Measurements from ENCODE around the gene RHBDD1. TPM values are rescaled to one million over a fixed set of nuclear protein-coding genes. Genes with fewer than 3 reads are reported as not detected.

The RHBDD1 gene
- total and polyA plus RNA-seq, 2 donors = 11.5 to 62.0 TPM

GRCh38 chr2:226797989-226798421 lies 37.8 kb upstream of the RHBDD1 start:
- Histone ChIP-seq H3K27ac (ENCODE audit: low read depth in 1 of 2, low read length in 1 of 2) (peak overlapping the region; percentile 94 to 97), H3K4me1 (ENCODE audit: control insufficient read depth in 2 of 2, insufficient read depth in 2 of 2, low read length in 2 of 2) (peaks cover 28 to 57% of the 10 kb centered on the region in 2 donors), H3K4me3 (ENCODE audit: low read length in 2 of 2) (peak overlapping the region; percentile 87 to 88), H3K36me3 (ENCODE audit: control insufficient read depth in 2 of 2, insufficient read depth in 2 of 2, low read length in 1 of 2) (peaks cover 29 to 30% of the 10 kb centered on the region in 2 donors), H3K9me3 (ENCODE audit: control insufficient read depth in 2 of 2, insufficient read depth in 1 of 2, low read length in 1 of 2) (peaks cover 0 to 1% of the 10 kb centered on the region in 2 donors), H3K27me3 (ENCODE audit: control insufficient read depth in 2 of 2, insufficient read depth in 1 of 2, low read length in 1 of 2) (peaks cover 0 to 3% of the 10 kb centered on the region in 2 donors)
- 71% methylated on average over 23 of the region's 23 CpGs for WGBS
- DNase-seq (ENCODE audit: low read depth in 6 of 9, low spot score in 9 of 9) = no peak

- H3K36me3 ChIP-seq (ENCODE audit: control insufficient read depth in 2 of 2, insufficient read depth in 2 of 2, low read length in 1 of 2) = peaks cover 28 to 29% of the 10 kb centered on the region in 2 donors
- 1% methylated on average over 80 of the region's 80 CpGs for WGBS
- peak in 6 of 9 donors; percentile 66 to 92 (median 80) for DNase-seq (ENCODE audit: low read depth in 6 of 9, low spot score in 9 of 9)
- H3K4me3 ChIP-seq (ENCODE audit: low read length in 2 of 2) = peak overlapping the region; percentile 87 to 88
- peaks cover 0 to 1% of the 10 kb centered on the region in 2 donors for H3K9me3 ChIP-seq (ENCODE audit: control insufficient read depth in 2 of 2, insufficient read depth in 1 of 2, low read length in 1 of 2)
- peaks cover 3 to 4% of the 10 kb centered on the region in 2 donors for H3K27me3 ChIP-seq (ENCODE audit: control insufficient read depth in 2 of 2, insufficient read depth in 1 of 2, low read length in 1 of 2)
- H3K4me1 ChIP-seq (ENCODE audit: control insufficient read depth in 2 of 2, insufficient read depth in 2 of 2, low read length in 2 of 2) = peaks cover 28 to 57% of the 10 kb centered on the region in 2 donors
- peak overlapping the region; percentile 94 to 97 for H3K27ac ChIP-seq (ENCODE audit: low read depth in 1 of 2, low read length in 1 of 2)
Measured at GRCh38 chr2:226798422-226799210, 37.2 kb upstream of the RHBDD1 start.

- under 1% methylated on average over 82 of the region's 82 CpGs for WGBS
- peak within 1 kb of the TSS; percentile 94 to 97 for H3K27ac ChIP-seq (ENCODE audit: low read depth in 1 of 2, low read length in 1 of 2)
- H3K36me3 ChIP-seq (ENCODE audit: control insufficient read depth in 2 of 2, insufficient read depth in 2 of 2, low read length in 1 of 2) = peaks cover 25 to 29% of the 10 kb centered on the region in 2 donors
- DNase-seq (ENCODE audit: low read depth in 6 of 9, low spot score in 9 of 9) = peak in 7 of 9 donors; percentile 63 to 90 (median 74)
- H3K4me3 ChIP-seq (ENCODE audit: low read length in 2 of 2) = peak within 1 kb of the TSS; percentile 87 to 88
- H3K4me1 ChIP-seq (ENCODE audit: control insufficient read depth in 2 of 2, insufficient read depth in 2 of 2, low read length in 2 of 2) = peaks cover 28 to 57% of the 10 kb centered on the region in 2 donors
- H3K27me3 ChIP-seq (ENCODE audit: control insufficient read depth in 2 of 2, insufficient read depth in 1 of 2, low read length in 1 of 2) = peaks cover 3 to 4% of the 10 kb centered on the region in 2 donors
- peaks cover 0 to 1% of the 10 kb centered on the region in 2 donors for H3K9me3 ChIP-seq (ENCODE audit: control insufficient read depth in 2 of 2, insufficient read depth in 1 of 2, low read length in 1 of 2)
Measured at GRCh38 chr2:226799211-226799975, 36.5 kb upstream of the RHBDD1 start, which contains the start of gene IRS1. IRS1 (minus strand) TSS chr2:226799820; CDS start chr2:226798738, 1,082 bp downstream.

GRCh38 chr2:226799976-226800940 lies 35.6 kb upstream of the RHBDD1 start:
- peak in 3 of 9 donors; percentile 31 to 59 (median 39) for DNase-seq (ENCODE audit: low read depth in 6 of 9, low spot score in 9 of 9)
- WGBS = 6% methylated on average over 39 of the region's 39 CpGs
- peak overlapping the region; percentile 88 to 97 for H3K27ac ChIP-seq (ENCODE audit: low read depth in 1 of 2, low read length in 1 of 2)

GRCh38 chr2:226800941-226801784 lies 34.7 kb upstream of the RHBDD1 start:
- peaks cover 10 to 18% of the 10 kb centered on the region in 2 donors for H3K36me3 ChIP-seq (ENCODE audit: control insufficient read depth in 2 of 2, insufficient read depth in 2 of 2, low read length in 1 of 2)
- 2% methylated on average over 33 of the region's 33 CpGs for WGBS
- peaks cover 17 to 39% of the 10 kb centered on the region in 2 donors for H3K4me1 ChIP-seq (ENCODE audit: control insufficient read depth in 2 of 2, insufficient read depth in 2 of 2, low read length in 2 of 2)
- peak in 8 of 9 donors; percentile 69 to 94 (median 88) for DNase-seq (ENCODE audit: low read depth in 6 of 9, low spot score in 9 of 9)
- H3K4me3 ChIP-seq (ENCODE audit: low read length in 2 of 2) = peak overlapping the region; percentile 65 to 87
- peaks cover 6% of the 10 kb centered on the region in 2 donors for H3K27me3 ChIP-seq (ENCODE audit: control insufficient read depth in 2 of 2, insufficient read depth in 1 of 2, low read length in 1 of 2)
- H3K27ac ChIP-seq (ENCODE audit: low read depth in 1 of 2, low read length in 1 of 2) = peak overlapping the region; percentile 88 to 97
- peaks cover 0 to 1% of the 10 kb centered on the region in 2 donors for H3K9me3 ChIP-seq (ENCODE audit: control insufficient read depth in 2 of 2, insufficient read depth in 1 of 2, low read length in 1 of 2)

More at GRCh38 chr2:226799976-226800940, 35.6 kb upstream of the RHBDD1 start:
- H3K4me3 ChIP-seq (ENCODE audit: low read length in 2 of 2) = peak overlapping the region; percentile 65 to 87
- H3K27me3 ChIP-seq (ENCODE audit: control insufficient read depth in 2 of 2, insufficient read depth in 1 of 2, low read length in 1 of 2) = peaks cover 6% of the 10 kb centered on the region in 2 donors
- H3K36me3 ChIP-seq (ENCODE audit: control insufficient read depth in 2 of 2, insufficient read depth in 2 of 2, low read length in 1 of 2) = peaks cover 19 to 27% of the 10 kb centered on the region in 2 donors
- H3K4me1 ChIP-seq (ENCODE audit: control insufficient read depth in 2 of 2, insufficient read depth in 2 of 2, low read length in 2 of 2) = peaks cover 26 to 48% of the 10 kb centered on the region in 2 donors
- H3K9me3 ChIP-seq (ENCODE audit: control insufficient read depth in 2 of 2, insufficient read depth in 1 of 2, low read length in 1 of 2) = peaks cover 0 to 1% of the 10 kb centered on the region in 2 donors

GRCh38 chr2:226802573-226802972 lies 33.3 kb upstream of the RHBDD1 start:
- Histone ChIP-seq H3K4me3 (ENCODE audit: low read length in 2 of 2) (no peak overlapping the region), H3K27ac (ENCODE audit: low read depth in 1 of 2, low read length in 1 of 2) (no peak overlapping the region), H3K9me3 (ENCODE audit: control insufficient read depth in 2 of 2, insufficient read depth in 1 of 2, low read length in 1 of 2) (peaks cover 0 to 1% of the 10 kb centered on the region in 2 donors), H3K27me3 (ENCODE audit: control insufficient read depth in 2 of 2, insufficient read depth in 1 of 2, low read length in 1 of 2) (peaks cover 6 to 8% of the 10 kb centered on the region in 2 donors), H3K36me3 (ENCODE audit: control insufficient read depth in 2 of 2, insufficient read depth in 2 of 2, low read length in 1 of 2) (peaks cover 0 to 6% of the 10 kb centered on the region in 2 donors), H3K4me1 (ENCODE audit: control insufficient read depth in 2 of 2, insufficient read depth in 2 of 2, low read length in 2 of 2) (peaks cover 14 to 25% of the 10 kb centered on the region in 2 donors)
- WGBS = under 1% methylated on average over 4 of the region's 4 CpGs
- DNase-seq (ENCODE audit: low read depth in 6 of 9, low spot score in 9 of 9) = peak in 6 of 9 donors; percentile 55 to 90 (median 77)

GRCh38 chr2:226803410-226803809 lies 32.4 kb upstream of the RHBDD1 start:
- Histone ChIP-seq H3K27me3 (ENCODE audit: control insufficient read depth in 2 of 2, insufficient read depth in 1 of 2, low read length in 1 of 2) (peaks cover 2 to 8% of the 10 kb centered on the region in 2 donors), H3K9me3 (ENCODE audit: control insufficient read depth in 2 of 2, insufficient read depth in 1 of 2, low read length in 1 of 2) (no peaks in the 10 kb centered on the region), H3K27ac (ENCODE audit: low read depth in 1 of 2, low read length in 1 of 2) (no peak overlapping the region), H3K4me1 (ENCODE audit: control insufficient read depth in 2 of 2, insufficient read depth in 2 of 2, low read length in 2 of 2) (peaks cover 10 to 18% of the 10 kb centered on the region in 2 donors), H3K4me3 (ENCODE audit: low read length in 2 of 2) (no peak overlapping the region), H3K36me3 (ENCODE audit: control insufficient read depth in 2 of 2, insufficient read depth in 2 of 2, low read length in 1 of 2) (no peaks in the 10 kb centered on the region)
- DNase-seq (ENCODE audit: low read depth in 6 of 9, low spot score in 9 of 9) = no peak
- WGBS = 89% methylated on average over 1 of the region's 1 CpG

All from thymus (tissue), 11 donors.